HepG2 (cell line): ENCODE data around the gene PTEN.

Source experiments
- BCLAF1 ChIP-seq: fragments of 450-650 bp; IDR thresholded peaks from 2 replicates; pipeline ENCODE4 v1.6.1; 2017; ENCODE audit warnings: mild to moderate bottlenecking
- CEBPB ChIP-seq: IDR thresholded peaks from 2 replicates; pipeline ENCODE4 v1.6.1; 2011; ENCODE audit warnings: low read depth, low read length, improper control_type of control experiment, borderline replicate concordance
- DPF2 ChIP-seq: sonication (generic); formaldehyde crosslinking; IDR thresholded peaks from 2 replicates; pipeline ENCODE4 v1.4.0; 2020; ENCODE audit warnings: mild to moderate bottlenecking, low read depth, missing genetic modification reagents, borderline replicate concordance
- ESRRA ChIP-seq: sonication (generic); formaldehyde crosslinking; IDR thresholded peaks from 2 replicates; pipeline ENCODE4 v1.5.1; 2020; ENCODE audit warnings: mild to moderate bottlenecking, low read depth, missing genetic modification reagents
- FOXK2 ChIP-seq: fragments of 450-650 bp; IDR thresholded peaks from 2 replicates; pipeline ENCODE4 v1.6.1; 2016
- KDM3A ChIP-seq: IDR thresholded peaks from 2 replicates; pipeline ENCODE4 v1.6.1; 2018; ENCODE audit warnings: low read depth, missing compliant biosample characterization
- SP4 ChIP-seq: sonication (generic); formaldehyde crosslinking; IDR thresholded peaks from 2 replicates; pipeline ENCODE4 v1.8.1; 2023; ENCODE audit warnings: mild to moderate bottlenecking, missing genetic modification reagents
- ZNF20 ChIP-seq: sonication (generic); formaldehyde crosslinking; IDR thresholded peaks from 2 replicates; pipeline ENCODE4 v1.4.0; 2020; ENCODE audit warnings: mild to moderate bottlenecking, moderate library complexity, missing genetic modification reagents
- ZNF451 ChIP-seq: sonication (generic); formaldehyde crosslinking; IDR thresholded peaks from 2 replicates; pipeline ENCODE4 v1.5.0; 2020; ENCODE audit warnings: mild to moderate bottlenecking, missing genetic modification reagents
- ZNF792 ChIP-seq: IDR thresholded peaks from 2 replicates; pipeline ENCODE4 v1.6.1; 2016
- TF ChIP-seq, protein P1 (sequence below), 2 experiments: IDR thresholded peaks; 2 replicates each; pipeline ENCODE4 v1.6.1; 2011 to 2012; ENCODE audit warnings: low read length in 2 of 2, borderline replicate concordance in 1 of 2, low read depth in 1 of 2, mild to moderate bottlenecking in 1 of 2, moderate library complexity in 1 of 2
- TF ChIP-seq, protein P2 (sequence below): sonication (generic); formaldehyde crosslinking; IDR thresholded peaks from 2 replicates; pipeline ENCODE4 v1.5.1; 2020; ENCODE audit warnings: mild to moderate bottlenecking, missing genetic modification reagents, borderline replicate concordance
- TF ChIP-seq, protein P3 (sequence below): sonication (generic); formaldehyde crosslinking; IDR thresholded peaks from 2 replicates; pipeline ENCODE4 v1.4.0; 2020; ENCODE audit warnings: missing genetic modification reagents

- no peak for TF ChIP-seq SP4
- no peak for TF ChIP-seq FOXK2
- TF ChIP-seq BCLAF1 = no peak
- no peak for TF ChIP-seq ESRRA (CRISPR knock-in tag)
- no peak for TF ChIP-seq DPF2 (CRISPR knock-in tag)
- TF ChIP-seq, protein P1, sequence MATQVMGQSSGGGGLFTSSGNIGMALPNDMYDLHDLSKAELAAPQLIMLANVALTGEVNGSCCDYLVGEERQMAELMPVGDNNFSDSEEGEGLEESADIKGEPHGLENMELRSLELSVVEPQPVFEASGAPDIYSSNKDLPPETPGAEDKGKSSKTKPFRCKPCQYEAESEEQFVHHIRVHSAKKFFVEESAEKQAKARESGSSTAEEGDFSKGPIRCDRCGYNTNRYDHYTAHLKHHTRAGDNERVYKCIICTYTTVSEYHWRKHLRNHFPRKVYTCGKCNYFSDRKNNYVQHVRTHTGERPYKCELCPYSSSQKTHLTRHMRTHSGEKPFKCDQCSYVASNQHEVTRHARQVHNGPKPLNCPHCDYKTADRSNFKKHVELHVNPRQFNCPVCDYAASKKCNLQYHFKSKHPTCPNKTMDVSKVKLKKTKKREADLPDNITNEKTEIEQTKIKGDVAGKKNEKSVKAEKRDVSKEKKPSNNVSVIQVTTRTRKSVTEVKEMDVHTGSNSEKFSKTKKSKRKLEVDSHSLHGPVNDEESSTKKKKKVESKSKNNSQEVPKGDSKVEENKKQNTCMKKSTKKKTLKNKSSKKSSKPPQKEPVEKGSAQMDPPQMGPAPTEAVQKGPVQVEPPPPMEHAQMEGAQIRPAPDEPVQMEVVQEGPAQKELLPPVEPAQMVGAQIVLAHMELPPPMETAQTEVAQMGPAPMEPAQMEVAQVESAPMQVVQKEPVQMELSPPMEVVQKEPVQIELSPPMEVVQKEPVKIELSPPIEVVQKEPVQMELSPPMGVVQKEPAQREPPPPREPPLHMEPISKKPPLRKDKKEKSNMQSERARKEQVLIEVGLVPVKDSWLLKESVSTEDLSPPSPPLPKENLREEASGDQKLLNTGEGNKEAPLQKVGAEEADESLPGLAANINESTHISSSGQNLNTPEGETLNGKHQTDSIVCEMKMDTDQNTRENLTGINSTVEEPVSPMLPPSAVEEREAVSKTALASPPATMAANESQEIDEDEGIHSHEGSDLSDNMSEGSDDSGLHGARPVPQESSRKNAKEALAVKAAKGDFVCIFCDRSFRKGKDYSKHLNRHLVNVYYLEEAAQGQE (IDR thresholded peaks at IDR 0.05; ENCODE audit: borderline replicate concordance in 1 of 2, low read depth in 1 of 2, low read length in 2 of 2) = no peak
- TF ChIP-seq, protein P2, sequence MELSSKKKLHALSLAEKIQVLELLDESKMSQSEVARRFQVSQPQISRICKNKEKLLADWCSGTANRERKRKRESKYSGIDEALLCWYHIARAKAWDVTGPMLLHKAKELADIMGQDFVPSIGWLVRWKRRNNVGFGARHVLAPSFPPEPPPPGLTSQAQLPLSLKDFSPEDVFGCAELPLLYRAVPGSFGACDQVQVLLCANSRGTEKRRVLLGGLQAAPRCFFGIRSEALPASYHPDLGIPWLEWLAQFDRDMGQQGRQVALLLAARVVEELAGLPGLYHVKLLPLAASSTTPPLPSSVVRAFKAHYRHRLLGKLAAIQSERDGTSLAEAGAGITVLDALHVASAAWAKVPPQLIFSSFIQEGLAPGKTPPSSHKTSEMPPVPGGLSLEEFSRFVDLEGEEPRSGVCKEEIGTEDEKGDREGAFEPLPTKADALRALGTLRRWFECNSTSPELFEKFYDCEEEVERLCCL = no peak
- TF ChIP-seq, protein P3, sequence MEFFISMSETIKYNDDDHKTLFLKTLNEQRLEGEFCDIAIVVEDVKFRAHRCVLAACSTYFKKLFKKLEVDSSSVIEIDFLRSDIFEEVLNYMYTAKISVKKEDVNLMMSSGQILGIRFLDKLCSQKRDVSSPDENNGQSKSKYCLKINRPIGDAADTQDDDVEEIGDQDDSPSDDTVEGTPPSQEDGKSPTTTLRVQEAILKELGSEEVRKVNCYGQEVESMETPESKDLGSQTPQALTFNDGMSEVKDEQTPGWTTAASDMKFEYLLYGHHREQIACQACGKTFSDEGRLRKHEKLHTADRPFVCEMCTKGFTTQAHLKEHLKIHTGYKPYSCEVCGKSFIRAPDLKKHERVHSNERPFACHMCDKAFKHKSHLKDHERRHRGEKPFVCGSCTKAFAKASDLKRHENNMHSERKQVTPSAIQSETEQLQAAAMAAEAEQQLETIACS = no peak
- no peak for TF ChIP-seq ZNF451 (CRISPR knock-in tag)
- no peak for TF ChIP-seq ZNF792 (CRISPR knock-in tag)
- TF ChIP-seq CEBPB = no peak
- TF ChIP-seq KDM3A (CRISPR knock-in tag) = no peak
- TF ChIP-seq ZNF20 (CRISPR knock-in tag) = no peak
These were observed 19.7 kb upstream of the PTEN start for GRCh38 chr10:87843714-87844113.
